Ectodermal cell (in vitro differentiated cells): ENCODE data around the gene LMF1.
"Not testable (repeated sequence)": the region's sequence is repeated elsewhere in the genome, so short reads cannot be mapped to it uniquely, and the experiment has no call there.

ENCODE experiments used
- H3K27ac ChIP-seq: 2 replicates; pipeline ENCODE4 v1.7.0; 2013; ENCODE audit warnings: mild to moderate bottlenecking, low read depth, low read length; ENCODE audit not compliant: insufficient read depth, poor library complexity, severe bottlenecking
- H3K27me3 ChIP-seq: 2 replicates; pipeline ENCODE4 v1.7.0; 2013; ENCODE audit warnings: mild to moderate bottlenecking, low read length; ENCODE audit not compliant: insufficient read depth, control insufficient read depth, poor library complexity, severe bottlenecking
- H3K36me3 ChIP-seq: one replicate; pipeline ENCODE4 v1.7.0; 2013; ENCODE audit warnings: low read length; ENCODE audit not compliant: control insufficient read depth, insufficient read depth
- H3K4me1 ChIP-seq: one replicate; pipeline ENCODE4 v1.7.0; 2013; ENCODE audit warnings: low read length; ENCODE audit not compliant: control insufficient read depth, insufficient read depth
- H3K4me3 ChIP-seq: 2 replicates; pipeline ENCODE4 v1.7.0; 2013; ENCODE audit warnings: low read depth, low read length, control low read depth; ENCODE audit not compliant: insufficient read depth
- H3K9me3 ChIP-seq: 2 replicates; pipeline ENCODE4 v1.7.0; 2013; ENCODE audit warnings: mild to moderate bottlenecking, low read length, moderate library complexity; ENCODE audit not compliant: control insufficient read depth
- WGBS, 2 experiments: methylation state at CpG; one replicate each; pipeline ENCODE4 v1.1.7; 2013; ENCODE audit warnings: missing lambda C conversion rate in 2 of 2; 5-methylcytosine and 5-hydroxymethylcytosine counted together

LMF1 gene

GRCh38 chr16:951660-952301 lies 19.0 kb downstream of the LMF1 start:
- no peak overlapping the region for H3K27ac ChIP-seq
- 92 to 93% methylated on average over 22 of the region's 22 CpGs for WGBS, 2 experiments
- H3K36me3 ChIP-seq = no peaks in the 10 kb centered on the region
- no peaks in the 10 kb centered on the region for H3K27me3 ChIP-seq
- no peaks in the 10 kb centered on the region for H3K4me1 ChIP-seq
- no peaks in the 10 kb centered on the region for H3K9me3 ChIP-seq
- H3K4me3 ChIP-seq = no peak overlapping the region

GRCh38 chr16:950733-951573 lies 19.8 kb downstream of the LMF1 start:
- H3K4me3 ChIP-seq, H3K27ac ChIP-seq, H3K4me1 ChIP-seq, H3K9me3 ChIP-seq, H3K36me3 ChIP-seq, H3K27me3 ChIP-seq: not testable (repeated sequence)
- WGBS, 2 experiments = 88% methylated on average over 27 of the region's 27 CpGs

GRCh38 chr16:948767-949166 lies 22.0 kb downstream of the LMF1 start:
- H3K27ac ChIP-seq, H3K4me1 ChIP-seq, H3K4me3 ChIP-seq, H3K9me3 ChIP-seq, H3K36me3 ChIP-seq, H3K27me3 ChIP-seq: not testable (repeated sequence)
- WGBS, 2 experiments = 90 to 93% methylated on average over 18 of the region's 18 CpGs

- WGBS, 2 experiments = 87 to 90% methylated on average over 17 of the region's 17 CpGs
- not testable (repeated sequence) for H3K9me3 ChIP-seq, H3K4me1 ChIP-seq, H3K27me3 ChIP-seq, H3K27ac ChIP-seq, H3K36me3 ChIP-seq, H3K4me3 ChIP-seq
Observed at GRCh38 chr16:947922-948303, 22.9 kb downstream of the LMF1 start.

GRCh38 chr16:947255-947921 lies 23.4 kb downstream of the LMF1 start:
- H3K27me3 ChIP-seq = no peaks in the 10 kb centered on the region
- H3K4me1 ChIP-seq = no peaks in the 10 kb centered on the region
- WGBS, 2 experiments = 92% methylated on average over 21 of the region's 21 CpGs
- H3K9me3 ChIP-seq = peaks cover 2% of the 10 kb centered on the region
- H3K27ac ChIP-seq = no peak overlapping the region
- no peak overlapping the region for H3K4me3 ChIP-seq
- no peaks in the 10 kb centered on the region for H3K36me3 ChIP-seq

- Histone ChIP-seq H3K36me3 (no peaks in the 10 kb centered on the region), H3K4me3 (no peak overlapping the region), H3K27ac (no peak overlapping the region), H3K4me1 (no peaks in the 10 kb centered on the region), H3K9me3 (peaks cover 2% of the 10 kb centered on the region), H3K27me3 (no peaks in the 10 kb centered on the region)
- WGBS, 2 experiments = 93 to 94% methylated on average over 8 of the region's 8 CpGs
Observed at GRCh38 chr16:946048-946395, 24.8 kb downstream of the LMF1 start.

GRCh38 chr16:945271-946047 lies 25.3 kb downstream of the LMF1 start:
- Histone ChIP-seq H3K9me3 (peaks cover 2% of the 10 kb centered on the region), H3K4me1 (no peaks in the 10 kb centered on the region), H3K36me3 (no peaks in the 10 kb centered on the region), H3K4me3 (no peak overlapping the region), H3K27me3 (no peaks in the 10 kb centered on the region), H3K27ac (no peak overlapping the region)
- 89% methylated on average over 10 of the region's 10 CpGs for WGBS, 2 experiments

GRCh38 chr16:943971-944370 lies 26.8 kb downstream of the LMF1 start:
- Histone ChIP-seq H3K9me3 (peaks cover 2% of the 10 kb centered on the region), H3K4me1 (no peaks in the 10 kb centered on the region), H3K27ac (no peak overlapping the region), H3K4me3 (no peak overlapping the region), H3K27me3 (no peaks in the 10 kb centered on the region), H3K36me3 (no peaks in the 10 kb centered on the region)
- WGBS, 2 experiments = 90 to 95% methylated on average over 5 of the region's 5 CpGs

- H3K4me1 ChIP-seq = no peaks in the 10 kb centered on the region
- H3K4me3 ChIP-seq = no peak overlapping the region
- no peak overlapping the region for H3K27ac ChIP-seq
- H3K9me3 ChIP-seq = peaks cover 2% of the 10 kb centered on the region
- WGBS, 2 experiments = 78% methylated on average over 4 of the region's 4 CpGs
- no peaks in the 10 kb centered on the region for H3K36me3 ChIP-seq
- no peaks in the 10 kb centered on the region for H3K27me3 ChIP-seq
Observed at GRCh38 chr16:942436-943060, 28.2 kb downstream of the LMF1 start.
